Pancreas (tissue), 10 donors: ENCODE results near the gene TMEM114. TPM values are rescaled to one million over a fixed set of nuclear protein-coding genes. Genes with fewer than 3 reads are reported as not detected.

Source experiments
- ATAC-seq, 4 donors: fragments of 200-7000 bp; cut with Tn5 transposase; one replicate each; pipeline versions ENCODE4 v1.8.0 to v1.9.1; 2020; ENCODE audit warnings: mild to moderate bottlenecking in 4 of 4, moderate library complexity in 4 of 4
- DNase-seq, 6 donors: peaks; one replicate each; pipeline ENCODE4 v3.0.0-alpha.2; 2020
- FAIRE-seq: peaks from 2 replicates; lab custom pipeline; 2012; peaks lifted over from hg19 to GRCh38; lab: Jason Lieb, UNC
- H3K27ac ChIP-seq, 4 donors: fragments of 200-600 bp; sonication (generic); 1 replicate in 3 of 4; 2 replicates in 1 of 4; pipeline versions ENCODE4 v1.5.0 to v1.8.0; 2020
- H3K27me3 ChIP-seq, 4 donors: fragments of 200-600 bp; one replicate each; pipeline ENCODE4 v1.8.0; 2021
- H3K36me3 ChIP-seq, 3 donors: fragments of 200-600 bp; sonication (generic) in 1 of 3; one replicate each; pipeline versions ENCODE4 v1.5.0 to v1.8.0; 2020 to 2021
- H3K4me1 ChIP-seq, 3 donors: fragments of 200-600 bp; one replicate each; pipeline ENCODE4 v1.8.0; 2021
- H3K4me3 ChIP-seq, 4 donors: fragments of 200-600 bp; sonication (generic) in 2 of 4; one replicate each; pipeline versions ENCODE4 v1.5.0 to v1.8.0; 2020 to 2021
- H3K9me3 ChIP-seq, 4 donors: fragments of 200-600 bp; one replicate each; pipeline ENCODE4 v1.8.0; 2021
- WGBS, 2 donors: extraction: QIAGEN DNeasy Blood & Tissue Kit; methylation state at CpG; one replicate each; pipeline ENCODE4 v1.1.7; 2013; 5-methylcytosine and 5-hydroxymethylcytosine counted together
- intact Hi-C, 3 donors: fragments of 100-400 bp; cut with DNase I; formaldehyde crosslinking; loops; one replicate each; pipeline versions ENCODE4 v1.11.1 to v1.14.2; 2022
- polyA plus RNA-seq, 2 donors: library from polyadenylated mRNA; stranded (reverse); fragments of 200-250 nt; gene quantifications; one replicate each; pipeline ENCODE4 v1.2.3, GENCODE V29; 2013
- total RNA-seq, 6 donors: library from RNA; stranded (reverse); fragmentation: NEBNext Ultra II Directional in 4 of 6; extraction: Animal tissue kit (Norgen Biotek cat#: 25700) in 4 of 6; gene quantifications; one replicate each; pipeline versions ENCODE4 v1.2.1 to v1.2.4, GENCODE V29; 2021 to 2023
- TF ChIP-seq, protein P1 (sequence below), 4 donors: fragments of 200-600 bp; sonication (generic) in 3 of 4; IDR thresholded peaks; one replicate each; pipeline versions ENCODE4 v1.5.0 to v1.8.0; 2021; ENCODE audit warnings: antibody characterized with exemption in 4 of 4
- donor health status: healthy with polysubstance abuse.
- donor health status: DM: no; HTN: no; CAD: no; lungs with moderate emphysema.
- donor health status: DM: no; HTN: no; CAD: no.
- donor health status: control.
- donor health status: control.
- donor health status: Bipolar disorder and iron deficiency.
- donor health status: DM: yes; HTN: yes; CAD: no.
- donor health status: DM: no; HTN: no; CAD: no.
- donor health status: DM: no; HTN: no; CAD: no.
- donor health status: DM: yes; HTN: yes; CAD: no.

The TMEM114 gene
- total and polyA plus RNA-seq, 8 donors, result not detected

DNA sequence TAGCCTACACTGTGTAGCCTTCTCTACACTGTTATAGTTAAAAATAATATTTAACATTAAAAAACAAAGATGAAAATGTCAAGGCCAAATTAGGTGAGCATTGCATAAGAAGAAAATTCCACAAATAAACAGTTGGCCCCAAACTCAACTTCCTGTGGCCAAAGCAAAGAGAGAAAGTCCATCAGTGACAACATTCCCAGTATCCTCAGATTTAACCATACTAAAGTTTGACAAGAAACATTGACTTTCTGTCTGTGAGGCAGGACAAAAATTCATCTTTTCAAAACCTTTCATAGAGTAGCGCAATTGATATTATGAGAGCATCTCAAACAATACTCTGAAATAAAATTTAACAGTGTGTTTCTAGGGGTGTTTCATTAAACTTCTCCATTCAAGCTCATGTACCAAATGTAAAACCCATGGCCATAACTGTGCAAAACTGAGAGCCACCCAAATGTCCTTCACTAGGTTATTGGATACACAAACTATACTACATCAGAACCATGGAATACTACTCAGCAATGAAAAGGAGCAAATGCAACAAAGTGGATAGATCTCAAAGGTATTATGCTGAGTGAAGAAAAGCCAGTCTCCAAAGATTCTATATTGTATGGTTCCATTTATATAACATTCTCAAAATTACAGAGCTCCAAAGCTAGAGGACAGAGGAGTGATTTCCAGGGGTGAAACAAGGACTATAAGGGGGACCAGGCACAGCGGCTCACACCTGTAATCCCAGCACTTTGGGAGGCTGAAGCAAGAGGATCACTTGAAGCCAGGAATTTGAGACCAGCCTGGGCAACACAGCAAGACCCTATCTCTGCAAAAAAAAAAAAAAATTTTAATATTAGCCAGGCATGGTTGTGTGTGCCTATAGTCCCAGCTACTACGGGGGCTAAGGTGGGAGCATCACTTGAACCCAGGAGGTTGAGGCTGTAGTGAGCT lies 38.7 kb downstream of the TMEM114 start:
- H3K9me3 ChIP-seq, result no peaks in the 10 kb centered on the region
- DNase-seq (no peak), FAIRE-seq (no peak), ATAC-seq (no peak)
- intact Hi-C loops, result no loop called here
- H3K4me1 ChIP-seq, result peaks cover 3 to 10% (median 8%) of the 10 kb centered on the region in 3 donors
- TF ChIP-seq, protein P1, sequence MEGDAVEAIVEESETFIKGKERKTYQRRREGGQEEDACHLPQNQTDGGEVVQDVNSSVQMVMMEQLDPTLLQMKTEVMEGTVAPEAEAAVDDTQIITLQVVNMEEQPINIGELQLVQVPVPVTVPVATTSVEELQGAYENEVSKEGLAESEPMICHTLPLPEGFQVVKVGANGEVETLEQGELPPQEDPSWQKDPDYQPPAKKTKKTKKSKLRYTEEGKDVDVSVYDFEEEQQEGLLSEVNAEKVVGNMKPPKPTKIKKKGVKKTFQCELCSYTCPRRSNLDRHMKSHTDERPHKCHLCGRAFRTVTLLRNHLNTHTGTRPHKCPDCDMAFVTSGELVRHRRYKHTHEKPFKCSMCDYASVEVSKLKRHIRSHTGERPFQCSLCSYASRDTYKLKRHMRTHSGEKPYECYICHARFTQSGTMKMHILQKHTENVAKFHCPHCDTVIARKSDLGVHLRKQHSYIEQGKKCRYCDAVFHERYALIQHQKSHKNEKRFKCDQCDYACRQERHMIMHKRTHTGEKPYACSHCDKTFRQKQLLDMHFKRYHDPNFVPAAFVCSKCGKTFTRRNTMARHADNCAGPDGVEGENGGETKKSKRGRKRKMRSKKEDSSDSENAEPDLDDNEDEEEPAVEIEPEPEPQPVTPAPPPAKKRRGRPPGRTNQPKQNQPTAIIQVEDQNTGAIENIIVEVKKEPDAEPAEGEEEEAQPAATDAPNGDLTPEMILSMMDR (IDR thresholded peaks at IDR 0.05), result no peak
- 93 to 95% methylated on average over 3 of the region's 3 CpGs for WGBS, 2 donors
- H3K36me3 ChIP-seq, result no peaks in the 10 kb centered on the region
- H3K27ac ChIP-seq, result no peak overlapping the region
- H3K4me3 ChIP-seq, result no peak overlapping the region
- no peaks in the 10 kb centered on the region for H3K27me3 ChIP-seq

GRCh38 chr16:8550728-8551387 lies 39.5 kb downstream of the TMEM114 start:
- no peak overlapping the region for H3K4me3 ChIP-seq
- TF ChIP-seq, protein P1 (IDR thresholded peaks at IDR 0.05), result no peak
- peaks cover 3 to 10% (median 8%) of the 10 kb centered on the region in 3 donors for H3K4me1 ChIP-seq
- no peaks in the 10 kb centered on the region for H3K9me3 ChIP-seq
- WGBS, 2 donors, result 75 to 79% methylated on average over 9 of the region's 9 CpGs
- ATAC-seq (no peak), FAIRE-seq (no peak), DNase-seq (no peak)
- intact Hi-C loops, result no loop called here
- H3K27me3 ChIP-seq, result no peaks in the 10 kb centered on the region
- no peaks in the 10 kb centered on the region for H3K36me3 ChIP-seq
- H3K27ac ChIP-seq, result no peak overlapping the region

DNA sequence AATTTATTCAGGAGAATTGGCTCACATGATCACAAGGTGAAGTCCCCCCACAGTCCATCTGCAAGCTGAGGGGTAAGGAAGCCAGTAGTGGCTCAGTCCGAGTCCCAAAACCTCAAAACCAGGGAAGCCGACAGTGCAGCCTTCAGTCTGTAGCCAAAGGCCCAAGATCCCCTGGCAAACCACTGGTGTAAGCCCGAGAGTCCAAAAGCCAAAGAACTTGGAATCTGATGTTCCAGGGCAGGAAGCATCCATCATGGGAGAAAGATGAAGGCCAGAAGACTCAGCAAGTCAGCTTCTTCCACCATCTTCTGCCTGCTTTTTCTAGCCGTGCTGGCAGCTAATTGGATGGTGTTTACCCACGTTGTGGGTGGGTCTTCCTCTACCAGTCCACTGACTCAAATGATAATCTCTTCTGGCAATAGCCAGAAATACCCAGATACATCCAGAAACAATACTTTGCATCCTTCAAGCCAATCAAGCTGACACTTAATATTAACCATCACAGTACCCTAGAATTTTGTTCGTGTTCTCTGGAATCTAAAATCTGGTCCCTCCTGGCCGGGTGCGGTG lies 40.4 kb downstream of the TMEM114 start:
- no peak overlapping the region for H3K27ac ChIP-seq
- TF ChIP-seq, protein P1 (IDR thresholded peaks at IDR 0.05), result no peak
- WGBS, 2 donors, result 90 to 93% methylated on average over 8 of the region's 8 CpGs
- H3K36me3 ChIP-seq, result no peaks in the 10 kb centered on the region
- H3K9me3 ChIP-seq, result no peaks in the 10 kb centered on the region
- DNase-seq (no peak), FAIRE-seq (no peak), ATAC-seq (no peak)
- peaks cover 3 to 10% (median 8%) of the 10 kb centered on the region in 3 donors for H3K4me1 ChIP-seq
- no peaks in the 10 kb centered on the region for H3K27me3 ChIP-seq
- intact Hi-C loops, result no loop called here
- H3K4me3 ChIP-seq, result no peak overlapping the region

DNA sequence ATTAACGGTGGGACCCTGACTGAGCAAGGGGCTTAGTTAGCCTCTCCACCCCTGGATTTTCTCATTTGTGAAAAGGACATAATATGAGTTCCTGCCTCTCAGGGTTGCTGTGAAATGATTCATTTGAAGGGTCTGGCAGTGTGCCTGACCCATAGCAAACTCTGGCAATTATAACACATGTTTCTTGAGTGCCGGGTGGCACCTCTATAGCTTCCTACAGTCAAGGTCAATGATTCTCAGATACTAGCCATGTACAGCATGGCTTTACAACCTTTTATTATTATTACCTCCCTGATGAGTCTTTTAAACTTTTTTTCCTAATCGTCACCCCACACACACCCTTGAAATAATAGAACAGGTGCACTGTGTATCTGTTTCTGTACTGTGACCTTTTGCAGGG lies 42.1 kb downstream of the TMEM114 start:
- TF ChIP-seq, protein P1 (IDR thresholded peaks at IDR 0.05), result no peak
- WGBS, 2 donors, result 23 to 25% methylated on average over 3 of the region's 3 CpGs
- no peaks in the 10 kb centered on the region for H3K9me3 ChIP-seq
- H3K27me3 ChIP-seq, result no peaks in the 10 kb centered on the region
- intact Hi-C loops, result no loop called here
- H3K36me3 ChIP-seq, result no peaks in the 10 kb centered on the region
- no peak overlapping the region for H3K27ac ChIP-seq
- ATAC-seq, result peak; percentile 78 to 84 (median 82)
- peaks cover 3 to 10% (median 8%) of the 10 kb centered on the region in 3 donors for H3K4me1 ChIP-seq
- H3K4me3 ChIP-seq, result no peak overlapping the region
- peak in 3 of 6 donors; percentile 45 to 64 (median 45) for DNase-seq
- FAIRE-seq, result no peak
